Neural progenitor cell (in vitro differentiated cells): Measurements from ENCODE around the gene DEGS2.

Experiments
- CTCF ChIP-seq: fragments of 200-600 bp; sonication (generic); IDR thresholded peaks from 2 replicates; pipeline ENCODE4 v1.5.1; 2017; ENCODE audit warnings: antibody characterized with exemption, mild to moderate bottlenecking
- EZH2 ChIP-seq: fragments of 200-600 bp; sonication (generic); IDR thresholded peaks from 2 replicates; pipeline ENCODE4 v1.6.1; 2017; ENCODE audit warnings: antibody characterized with exemption, mild to moderate bottlenecking, moderate library complexity

GRCh38 chr14:100115726-100116125, 43.7 kb downstream of the DEGS2 start:
- TF ChIP-seq CTCF (no peak), EZH2 (no peak)
